ENCODE data around the gene PEMT.

GRCh38 chr17:17605729-17606088, 14.2 kb upstream of the PEMT start:
- TF ChIP-seq, protein P1, sequence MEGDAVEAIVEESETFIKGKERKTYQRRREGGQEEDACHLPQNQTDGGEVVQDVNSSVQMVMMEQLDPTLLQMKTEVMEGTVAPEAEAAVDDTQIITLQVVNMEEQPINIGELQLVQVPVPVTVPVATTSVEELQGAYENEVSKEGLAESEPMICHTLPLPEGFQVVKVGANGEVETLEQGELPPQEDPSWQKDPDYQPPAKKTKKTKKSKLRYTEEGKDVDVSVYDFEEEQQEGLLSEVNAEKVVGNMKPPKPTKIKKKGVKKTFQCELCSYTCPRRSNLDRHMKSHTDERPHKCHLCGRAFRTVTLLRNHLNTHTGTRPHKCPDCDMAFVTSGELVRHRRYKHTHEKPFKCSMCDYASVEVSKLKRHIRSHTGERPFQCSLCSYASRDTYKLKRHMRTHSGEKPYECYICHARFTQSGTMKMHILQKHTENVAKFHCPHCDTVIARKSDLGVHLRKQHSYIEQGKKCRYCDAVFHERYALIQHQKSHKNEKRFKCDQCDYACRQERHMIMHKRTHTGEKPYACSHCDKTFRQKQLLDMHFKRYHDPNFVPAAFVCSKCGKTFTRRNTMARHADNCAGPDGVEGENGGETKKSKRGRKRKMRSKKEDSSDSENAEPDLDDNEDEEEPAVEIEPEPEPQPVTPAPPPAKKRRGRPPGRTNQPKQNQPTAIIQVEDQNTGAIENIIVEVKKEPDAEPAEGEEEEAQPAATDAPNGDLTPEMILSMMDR (conservative IDR thresholded peaks at IDR 0.05 in 1 of 2, IDR thresholded peaks at IDR 0.05 in 1 of 2; ENCODE audit: low read depth in 1 of 2, low read length in 2 of 2): no peak
- no peak for TF ChIP-seq EZH2 (IDR thresholded peaks at IDR 0.05; ENCODE audit: low read length, missing control alignments)

All from fibroblast of lung (primary cell).